ENCODE data around the gene PTPRJ.

The PTPRJ gene

DNA sequence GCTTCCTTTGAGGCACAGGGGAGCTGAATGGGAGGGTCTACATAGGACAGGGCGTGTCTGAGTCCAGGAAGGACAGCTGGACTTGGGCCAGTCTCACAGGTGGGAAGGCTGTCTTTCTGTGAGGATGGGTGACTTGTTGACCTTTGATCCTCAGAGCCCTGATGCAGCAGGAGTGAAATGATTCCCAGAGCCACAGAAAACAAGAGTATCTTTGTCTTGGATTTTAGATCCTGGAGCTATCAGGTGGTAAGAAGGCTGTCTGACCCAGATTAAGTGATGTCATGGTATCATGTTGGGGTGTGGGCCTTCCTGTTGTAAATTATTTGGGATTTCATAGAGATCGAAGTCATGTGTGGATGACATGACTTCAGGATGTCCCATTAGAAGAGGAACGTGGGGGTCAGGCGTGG lies 15.0 kb downstream of the PTPRJ start:
- DNase-seq (ENCODE audit: low spot score) = no peak

GRCh38 chr11:47997063-47998053 lies 17.0 kb downstream of the PTPRJ start:
- no peak for DNase-seq (ENCODE audit: low spot score)

DNA sequence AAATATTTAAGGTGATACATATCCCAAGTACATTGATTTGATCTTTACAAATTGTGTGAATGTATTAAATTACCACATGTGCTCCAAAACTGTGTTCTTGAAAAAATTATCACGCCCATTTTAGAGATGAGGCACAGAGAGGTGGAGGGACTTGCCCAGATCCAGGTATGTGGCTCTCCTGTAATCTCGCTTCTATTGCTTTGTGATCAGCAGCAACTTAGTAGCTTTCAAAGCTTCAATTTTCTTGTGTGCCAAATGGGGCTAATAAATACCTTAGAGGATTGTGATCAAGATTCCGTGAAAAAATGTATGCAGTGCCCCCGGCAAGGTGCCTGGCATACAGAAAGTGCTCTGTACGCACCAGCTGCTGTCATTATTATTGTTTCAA lies 18.0 kb downstream of the PTPRJ start:
- DNase-seq (ENCODE audit: low spot score) = no peak

DNA sequence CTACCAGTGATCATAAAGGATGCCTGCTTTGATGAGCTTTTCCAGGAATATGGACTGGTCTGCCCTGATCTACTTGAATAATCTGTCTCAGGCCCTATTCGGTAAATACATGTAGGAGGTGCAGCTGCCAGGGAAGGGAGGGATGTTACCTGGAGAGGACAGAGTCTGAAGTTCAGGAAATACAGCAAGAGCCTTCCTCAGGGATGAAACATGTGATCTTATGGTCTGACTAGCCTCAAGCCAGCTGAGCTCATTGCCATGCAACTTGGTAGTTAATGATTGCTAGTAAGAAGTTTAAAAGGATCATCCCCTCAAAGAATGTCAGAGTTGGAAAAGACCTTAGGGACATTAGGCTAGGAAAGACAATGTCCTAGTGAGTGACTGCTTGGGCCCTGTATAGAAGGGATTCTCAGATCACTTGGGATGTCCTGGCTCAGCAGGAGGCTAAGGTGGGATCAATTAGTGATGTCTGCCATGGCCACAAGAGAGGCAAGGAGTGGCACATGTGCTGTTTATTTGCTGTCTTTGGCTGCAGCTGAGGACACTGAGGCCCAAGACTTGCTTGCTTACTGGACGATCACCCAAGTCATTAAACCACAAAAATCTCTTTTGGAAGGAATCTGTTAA lies 18.5 kb downstream of the PTPRJ start:
- no peak for DNase-seq (ENCODE audit: low spot score)

- no peak for DNase-seq (ENCODE audit: low spot score)
These were observed 20.1 kb downstream of the PTPRJ start for GRCh38 chr11:48000432-48000831.

DNA sequence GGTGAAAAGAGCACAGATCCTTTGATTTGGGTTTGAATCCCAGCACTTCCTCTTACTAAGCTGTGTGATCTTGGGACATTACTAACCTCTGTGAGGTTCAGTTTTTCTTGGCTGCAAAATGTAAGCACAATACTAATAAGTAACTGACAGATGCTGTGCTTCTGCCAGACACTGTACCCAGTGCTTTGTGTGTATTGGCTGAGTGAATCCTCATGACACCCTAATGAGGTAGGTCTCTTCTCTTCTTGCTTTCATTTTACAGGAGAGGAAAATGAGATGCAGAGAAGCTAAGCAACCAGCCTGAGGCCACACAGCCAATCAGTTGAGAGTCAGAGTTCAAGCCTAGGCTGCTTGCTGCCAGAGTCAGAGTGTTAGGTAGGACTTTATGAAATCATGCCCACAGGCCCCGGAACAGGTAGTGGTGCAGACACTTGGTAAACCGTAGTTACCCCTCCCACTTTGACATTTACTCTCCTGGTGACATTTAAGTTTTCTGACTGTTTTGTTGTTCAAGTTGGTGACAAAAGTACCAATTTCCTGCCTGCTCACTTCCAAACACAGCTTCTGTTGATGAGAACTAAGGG lies 21.2 kb downstream of the PTPRJ start:
- DNase-seq (ENCODE audit: low spot score) = no peak

DNA sequence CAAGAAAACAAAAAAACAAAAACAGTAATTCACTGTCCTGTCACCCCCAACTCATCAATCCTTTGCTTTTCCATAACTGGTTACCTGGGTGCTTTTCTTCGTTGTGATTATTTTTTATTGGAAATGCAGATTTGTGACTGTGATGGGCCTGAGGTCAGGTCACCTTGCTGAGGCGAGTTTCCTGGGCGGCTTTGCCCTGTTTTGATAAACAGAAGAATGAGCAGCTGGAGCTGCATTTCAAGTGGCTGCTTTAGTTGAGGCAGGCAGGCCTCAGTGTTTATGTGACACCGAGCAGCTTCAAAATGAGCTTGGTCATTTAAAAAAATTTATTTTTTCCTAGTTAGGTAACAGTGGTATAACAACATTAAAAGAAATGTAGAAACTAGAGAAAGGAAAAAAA lies 22.2 kb downstream of the PTPRJ start:
- no peak for DNase-seq (ENCODE audit: low spot score)

- no peak for DNase-seq (ENCODE audit: low spot score)
These were observed 23.6 kb downstream of the PTPRJ start for GRCh38 chr11:48003926-48004325.

DNA sequence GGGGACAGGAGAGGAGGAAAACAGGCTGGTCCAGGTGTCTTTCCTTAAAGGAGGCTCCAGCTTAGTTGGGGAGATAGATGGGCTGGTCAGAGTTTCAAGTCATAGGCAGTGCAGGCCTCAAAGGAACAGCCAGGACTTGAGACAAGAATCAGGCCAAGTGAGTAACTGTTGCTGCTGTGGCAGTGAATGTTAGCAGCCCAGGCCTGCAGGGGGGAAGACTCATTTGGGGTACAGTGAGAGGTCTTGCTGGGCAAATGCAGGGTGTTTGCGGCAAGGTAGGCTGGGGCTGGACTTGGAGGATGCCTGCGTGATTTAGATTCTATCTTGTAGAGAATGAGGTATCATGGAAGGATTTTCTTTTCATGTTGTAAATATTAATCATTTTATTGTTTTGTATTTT lies 24.1 kb downstream of the PTPRJ start:
- no peak for DNase-seq (ENCODE audit: low spot score)

GRCh38 chr11:48005136-48005535 lies 24.8 kb downstream of the PTPRJ start:
- no peak for DNase-seq (ENCODE audit: low spot score)

DNA sequence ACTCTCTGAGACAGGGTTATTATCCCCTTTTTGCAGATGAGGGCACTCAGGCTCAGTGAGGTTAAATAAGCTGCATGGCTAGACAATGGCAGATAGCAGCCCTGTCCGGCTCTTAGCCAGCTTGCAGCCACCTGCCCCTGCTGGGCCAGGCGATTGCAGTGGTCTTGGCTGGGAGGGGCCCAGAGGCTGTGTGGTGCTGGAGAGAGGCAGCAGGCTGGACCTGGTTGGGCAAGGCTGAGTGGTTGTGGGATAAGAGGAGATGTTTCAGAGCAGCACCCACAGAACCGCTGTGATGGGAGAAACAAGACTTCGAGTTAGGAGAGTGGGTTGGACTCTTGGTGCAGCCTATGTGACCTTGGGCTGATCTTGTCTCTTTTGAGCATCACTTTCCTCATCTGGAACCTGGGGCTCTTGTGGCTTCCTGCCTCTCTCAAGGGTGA lies 25.5 kb downstream of the PTPRJ start:
- peak; percentile 68 for DNase-seq (ENCODE audit: low spot score)

DNA sequence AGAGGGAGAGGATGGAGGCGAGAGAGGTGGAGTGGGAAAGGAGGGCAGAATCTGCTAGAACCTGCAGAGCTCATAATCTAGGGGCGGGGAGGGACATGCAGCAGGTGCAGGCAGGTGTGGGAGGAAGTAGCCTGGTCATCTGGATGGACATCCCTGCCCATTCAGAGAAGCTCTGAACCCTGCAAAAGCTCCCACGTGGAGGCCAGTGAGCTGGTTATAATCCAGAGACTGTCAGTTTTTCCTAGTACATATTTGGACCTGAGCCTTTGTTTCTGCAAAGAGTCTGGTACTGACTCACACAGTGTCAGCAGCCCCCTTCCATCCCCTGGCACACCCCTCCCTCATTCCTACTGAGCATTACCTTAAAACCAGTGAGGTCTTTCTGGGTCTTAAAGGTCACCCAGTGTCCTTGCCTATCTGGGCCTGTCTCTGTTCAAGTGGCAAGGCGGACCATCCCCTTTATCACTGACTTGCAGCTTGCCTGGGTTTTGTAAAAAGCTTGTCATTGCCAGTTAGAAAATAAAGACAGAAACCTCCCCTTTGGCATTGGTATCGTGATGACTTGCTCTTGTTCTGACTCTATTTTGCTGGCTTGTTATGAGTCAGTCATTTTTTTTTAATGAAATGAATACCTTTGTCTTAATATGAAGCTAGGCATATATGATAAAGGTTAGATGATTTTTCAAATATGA lies 26.1 kb downstream of the PTPRJ start:
- peak; percentile 88 for DNase-seq (ENCODE audit: low spot score)

GRCh38 chr11:48007677-48008076 lies 27.3 kb downstream of the PTPRJ start:
- DNase-seq (ENCODE audit: low spot score) = no peak

- DNase-seq (ENCODE audit: low spot score) = no peak
These were observed 28.6 kb downstream of the PTPRJ start for GRCh38 chr11:48008951-48009270.

DNA sequence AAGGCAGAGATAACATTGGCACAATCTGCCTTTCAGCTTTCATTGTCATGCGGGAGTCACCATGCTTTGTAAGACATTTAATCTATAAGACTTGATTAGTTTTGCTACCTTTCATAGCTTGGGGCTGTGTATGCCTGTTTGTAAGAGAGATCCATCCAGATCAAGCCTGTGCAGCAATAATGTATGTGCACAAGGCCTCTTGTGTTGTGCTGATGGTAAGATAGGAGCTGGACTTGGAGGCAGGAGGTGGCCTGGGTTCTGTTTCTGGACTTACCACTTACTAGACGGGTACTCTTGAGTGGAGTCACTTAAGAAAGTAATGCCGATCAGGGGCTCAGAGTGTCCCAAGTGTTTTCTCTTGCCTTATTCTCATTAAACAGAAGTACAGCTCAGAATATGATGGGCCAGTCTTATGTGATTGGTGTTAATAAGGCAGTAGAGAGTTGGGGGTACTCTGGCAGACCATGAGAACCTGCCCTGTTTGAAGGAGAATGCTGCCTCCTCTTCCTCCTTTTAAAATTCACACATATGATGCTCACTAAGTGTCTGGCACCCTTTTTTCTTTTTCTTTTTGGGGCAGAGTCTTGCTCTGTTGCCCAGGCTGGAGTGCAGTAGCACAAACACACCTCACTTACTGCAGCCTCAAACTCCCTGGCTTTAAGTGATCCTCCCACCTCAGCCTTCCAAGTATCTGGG lies 30.9 kb downstream of the PTPRJ start:
- no peak for DNase-seq (ENCODE audit: low spot score)

DNA sequence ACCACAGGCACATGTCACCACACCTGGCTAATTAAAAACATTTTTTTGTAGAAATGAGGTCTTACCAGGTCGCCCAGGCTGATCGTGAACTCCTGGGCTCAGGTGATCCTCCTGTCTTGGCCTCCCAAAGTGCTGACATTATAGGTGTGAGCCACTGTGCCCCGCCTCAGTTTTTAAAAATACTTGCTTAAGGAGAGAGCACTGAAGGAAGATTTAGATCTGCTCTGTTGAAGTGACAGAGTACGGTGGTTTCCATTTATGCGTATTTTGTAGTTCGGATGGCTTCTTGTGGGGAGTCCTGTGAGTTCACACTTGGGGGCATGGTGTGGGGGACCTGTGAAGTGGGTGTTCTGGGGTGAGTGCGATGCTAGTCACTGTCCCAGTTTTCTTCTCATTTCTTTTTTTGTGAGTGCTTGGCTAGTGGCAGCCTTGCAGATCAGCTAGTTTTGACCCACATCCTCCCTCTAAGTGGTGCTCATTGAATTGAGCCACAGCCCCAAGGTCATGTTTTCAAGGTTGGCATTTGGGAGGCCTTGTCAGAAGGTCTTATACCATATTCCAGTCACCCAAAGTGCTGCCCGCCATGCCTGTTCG lies 31.5 kb downstream of the PTPRJ start:
- no peak for DNase-seq (ENCODE audit: low spot score)

DNA sequence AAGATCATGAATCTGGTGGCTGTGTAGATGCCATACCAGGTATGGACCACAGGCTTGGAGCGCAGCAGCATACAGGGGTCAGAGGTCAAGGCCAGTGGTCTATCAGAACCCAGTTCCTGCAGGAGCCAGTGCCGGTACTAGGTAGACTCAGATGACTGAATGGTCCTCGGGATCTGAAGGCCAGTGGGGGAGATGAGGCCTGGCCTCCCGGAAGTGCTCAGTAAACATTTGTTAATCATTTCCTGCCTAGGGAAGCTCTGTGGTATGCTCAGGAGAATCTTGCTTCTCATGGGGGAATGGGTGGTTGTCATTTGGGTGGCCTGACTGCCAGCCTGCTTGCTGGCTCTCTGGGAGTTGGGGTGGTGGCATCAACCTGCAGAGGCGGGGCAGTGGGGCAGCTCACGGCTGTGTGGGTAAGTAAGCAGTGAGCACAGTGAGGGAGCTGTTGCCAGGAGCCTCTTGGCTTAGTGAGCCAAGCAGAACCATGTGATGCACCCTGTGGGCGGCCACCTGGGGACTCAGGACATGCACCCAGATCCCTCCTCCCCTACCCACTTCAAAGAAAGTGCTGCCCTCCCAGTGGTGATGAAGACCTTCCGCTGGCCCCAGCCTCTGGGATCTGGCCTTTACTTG lies 33.0 kb downstream of the PTPRJ start:
- peak; percentile 35 for DNase-seq (ENCODE audit: low spot score)

DNA sequence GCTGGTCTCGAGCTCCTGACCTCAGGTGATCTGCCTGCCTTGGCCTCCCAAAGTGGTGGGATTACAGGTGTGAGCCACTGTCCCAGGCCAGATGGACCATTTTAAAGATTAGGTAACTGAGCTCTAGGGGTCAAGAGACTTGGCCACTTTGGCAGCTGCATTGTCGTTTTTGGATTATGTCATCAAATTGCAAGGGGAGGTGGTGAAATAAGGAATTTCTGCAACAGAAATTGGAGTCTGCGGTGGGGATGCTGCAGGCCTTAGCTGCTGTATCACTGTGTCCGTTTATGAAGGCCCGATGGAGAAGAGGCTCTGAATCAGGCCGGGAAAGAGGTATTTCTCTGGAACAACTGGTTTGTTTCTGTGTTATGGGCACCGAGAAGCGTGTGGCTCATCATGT lies 34.6 kb downstream of the PTPRJ start:
- no peak for DNase-seq (ENCODE audit: low spot score)

- DNase-seq (ENCODE audit: low spot score) = no peak
These were observed 36.9 kb downstream of the PTPRJ start for GRCh38 chr11:48017105-48017830.

- no peak for DNase-seq (ENCODE audit: low spot score)
These were observed 37.6 kb downstream of the PTPRJ start for GRCh38 chr11:48017831-48018527.

All from hematopoietic multipotent progenitor cell treated with erythropoietin and hydrocortisone succinate and interleukin-3 and kit ligand, for 15 days (in vitro differentiated cells).